Endothelial cell of umbilical vein (primary cell): ENCODE data around the gene SMIM12. TPM values are rescaled to one million over a fixed set of nuclear protein-coding genes. Genes with fewer than 3 reads are reported as not detected.

ENCODE experiments used
- BruUV-seq: library from RNA; stranded (reverse); fragments of 400-500 nt; replicated peaks from 2 replicates; lab custom pipeline; 2021; lab: Mats Ljungman, UMichigan
- CTCF ChIA-PET: fragments of 300-600, 350-600 bp; sonication (Branson Sonifier 250); formaldehyde crosslinking; loops from one replicate; lab custom pipeline; 2021; ENCODE audit warnings: antibody characterized with exemption, inconsistent platforms; lab: Charles Lee
- POLR2A ChIA-PET: fragments of 300-600, 350-600 bp; sonication (Branson Sonifier 250); formaldehyde crosslinking; loops from one replicate; lab custom pipeline; 2021; ENCODE audit warnings: antibody characterized with exemption, inconsistent platforms; lab: Charles Lee
- DNase-seq: peaks from one replicate; pipeline ENCODE4 v3.0.0-alpha.2; 2011; ENCODE audit warnings: low read depth, low spot score
- FAIRE-seq: peaks from 2 replicates; lab custom pipeline; 2011; peaks lifted over from hg19 to GRCh38; lab: Jason Lieb, UNC
- H2AFZ ChIP-seq: 2 replicates; pipeline ENCODE4 v1.6.0; 2012; ENCODE audit warnings: low read depth, low read length, control low read depth, inconsistent platforms
- H3K27ac ChIP-seq: 2 replicates; pipeline ENCODE4 v1.5.1; 2011; ENCODE audit warnings: low read depth, mild to moderate bottlenecking, control low read depth, low read length, moderate library complexity; ENCODE audit not compliant: insufficient read depth
- H3K27me3 ChIP-seq, 2 experiments: 2 replicates each; pipeline versions ENCODE4 v1.6.0 to v1.6.1; 2011; ENCODE audit warnings: low read length in 2 of 2, mixed read lengths in 1 of 2; ENCODE audit not compliant: control insufficient read depth in 2 of 2, insufficient read depth in 2 of 2
- H3K36me3 ChIP-seq, 2 experiments: 2 replicates in 1 of 2; 3 replicates in 1 of 2; pipeline ENCODE4 v1.5.1; 2011; ENCODE audit warnings: low read length in 2 of 2, mild to moderate bottlenecking in 1 of 2, moderate library complexity in 1 of 2; ENCODE audit not compliant: control insufficient read depth in 2 of 2, insufficient read depth in 2 of 2; ENCODE audit errors: extremely low read depth in 1 of 2
- H3K4me1 ChIP-seq: 3 replicates; pipeline ENCODE4 v1.5.1; 2011; ENCODE audit warnings: mild to moderate bottlenecking, low read length; ENCODE audit not compliant: control insufficient read depth, insufficient read depth; ENCODE audit errors: extremely low read depth
- H3K4me2 ChIP-seq: 2 replicates; pipeline ENCODE4 v1.6.1; 2011; ENCODE audit warnings: low read length, control low read depth, mixed read lengths; ENCODE audit not compliant: insufficient read depth
- H3K4me3 ChIP-seq, 3 experiments: fragments of 200-600 bp in 1 of 3; sonication (generic), shearing (Covaris generic) in 1 of 3; replicated peaks in 1 of 3; 2 replicates each; pipeline ENCODE4 v1.5.1; 2011 to 2016; ENCODE audit warnings: control low read depth in 3 of 3, low read length in 3 of 3, mild to moderate bottlenecking in 2 of 3, inconsistent platforms in 1 of 3, low read depth in 1 of 3, moderate library complexity in 1 of 3; ENCODE audit not compliant: insufficient read depth in 1 of 3
- H3K79me2 ChIP-seq: 2 replicates; pipeline ENCODE4 v1.6.0; 2012; ENCODE audit warnings: low read length, inconsistent platforms; ENCODE audit not compliant: control insufficient read depth, insufficient read depth
- H3K9ac ChIP-seq: replicated peaks from 2 replicates; pipeline ENCODE3; 2011; ENCODE audit warnings: low read length, control low read depth; ENCODE audit not compliant: insufficient read depth; ENCODE audit errors: extremely low read depth
- H3K9me1 ChIP-seq: replicated peaks from 3 replicates; pipeline ENCODE4 v1.6.0; 2011; ENCODE audit warnings: mild to moderate bottlenecking, low read length; ENCODE audit not compliant: control insufficient read depth, insufficient read depth; ENCODE audit errors: extremely low read depth
- H3K9me3 ChIP-seq: replicated peaks from 2 replicates; pipeline ENCODE4 v1.5.1; 2012; ENCODE audit warnings: low read length, inconsistent platforms; ENCODE audit not compliant: control insufficient read depth, insufficient read depth
- H4K20me1 ChIP-seq: replicated peaks from 2 replicates; pipeline ENCODE3; 2011; ENCODE audit warnings: mild to moderate bottlenecking, low read length; ENCODE audit not compliant: control insufficient read depth, insufficient read depth; ENCODE audit errors: extremely low read depth
- CTCF ChIP-seq, 2 donors: IDR thresholded peaks; 1 replicate in 1 of 2; 2 replicates in 1 of 2; pipeline ENCODE4 v1.5.1; 2011; ENCODE audit warnings: low read length in 2 of 2, mild to moderate bottlenecking in 2 of 2, moderate library complexity in 2 of 2, control low read depth in 1 of 2, inconsistent platforms in 1 of 2, low read depth in 1 of 2; ENCODE audit not compliant: insufficient read depth in 1 of 2; ENCODE audit errors: extremely low read depth in 1 of 2
- EZH2 ChIP-seq: IDR thresholded peaks from 2 replicates; pipeline ENCODE4 v1.6.1; 2012; ENCODE audit warnings: borderline replicate concordance, low read depth, mild to moderate bottlenecking, moderate library complexity, low read length, inconsistent platforms; ENCODE audit not compliant: severe bottlenecking
- FOS ChIP-seq: IDR thresholded peaks from 2 replicates; pipeline ENCODE4 v1.6.1; 2011; ENCODE audit warnings: mild to moderate bottlenecking, low read length, moderate library complexity, borderline replicate concordance; ENCODE audit not compliant: insufficient read depth
- GATA2 ChIP-seq: IDR thresholded peaks from 2 replicates; pipeline ENCODE4 v1.7.0; 2011; ENCODE audit warnings: low read depth, mild to moderate bottlenecking, moderate library complexity, mixed read lengths, low read length; ENCODE audit not compliant: insufficient read length, insufficient read depth
- JUN ChIP-seq: IDR thresholded peaks from 2 replicates; pipeline ENCODE4 v1.6.1; 2011; ENCODE audit warnings: borderline replicate concordance, low read depth; ENCODE audit not compliant: insufficient read length, insufficient read depth
- MAX ChIP-seq: IDR thresholded peaks from 2 replicates; pipeline ENCODE4 v1.6.1; 2011; ENCODE audit not compliant: insufficient read depth, insufficient read length
- MYC ChIP-seq: IDR thresholded peaks from one replicate; pipeline ENCODE4 v1.6.1; 2011; ENCODE audit warnings: mild to moderate bottlenecking, low read depth, low read length
- POLR2A ChIP-seq: IDR thresholded peaks from 2 replicates; pipeline ENCODE4 v1.6.1; 2012; ENCODE audit warnings: low read depth, mild to moderate bottlenecking, control low read depth, low read length
- POLR2AphosphoS5 ChIP-seq: IDR thresholded peaks from 2 replicates; pipeline ENCODE4 v1.6.1; 2012; ENCODE audit warnings: low read depth, mild to moderate bottlenecking, control low read depth, low read length, moderate library complexity; ENCODE audit not compliant: insufficient read depth
- dilution Hi-C: fragments of 300-500 bp; cut with MboI; formaldehyde crosslinking; loops from one replicate; pipeline ENCODE4 v1.15.0; 2019; ENCODE audit warnings: low sequenced_read_pairs; ENCODE audit not compliant: extremely low pct_ligation_motif_present
- intact Hi-C: fragments of 100-400 bp; cut with micrococcal nuclease; formaldehyde crosslinking; loops from one replicate; pipeline ENCODE4 v1.10.0; 2022
- polyA plus RNA-seq, 4 experiments: library from polyadenylated mRNA; depleted of rRNA in 3 of 4; stranded (reverse) in 3 of 4; unstranded in 1 of 4; fragments of >200 nt; gene quantifications; 2 replicates each; pipeline versions ENCODE4 v1.2.1 to v1.2.3, GENCODE V29; 2011 to 2012; ENCODE audit warnings: missing spikeins in 1 of 4
- total RNA-seq: library from RNA; stranded (reverse); gene quantifications from 2 replicates; pipeline ENCODE4 v1.2.3, GENCODE V29; 2021

Gene SMIM12
- total and polyA plus RNA-seq, 2 donors (not counting 3 experiments of a cell fraction or from before 2014, with no cell fraction given), result 66.2 to 85.9 TPM

- dilution Hi-C loops (no loop called here), intact Hi-C loops (no loop called here)
- no peak for TF ChIP-seq JUN
- TF ChIP-seq GATA2, result no peak
- no peak for TF ChIP-seq MAX
- TF ChIP-seq CTCF (IDR thresholded peaks at IDR 0.05; ENCODE audit: extremely low read depth in 1 of 2, insufficient read depth in 1 of 2, low read depth in 1 of 2, low read length in 2 of 2), result no peak
- no peak for TF ChIP-seq FOS
- TF ChIP-seq POLR2AphosphoS5, result no peak
- no peak for TF ChIP-seq MYC
- no peak for TF ChIP-seq EZH2
- no peak for TF ChIP-seq POLR2A
- no peaks in the 10 kb centered on the region for H3K9me3 ChIP-seq
- H3K4me2 ChIP-seq, result no peak overlapping the region
- H3K79me2 ChIP-seq, result no peaks in the 10 kb centered on the region
- no peak overlapping the region for H2AFZ ChIP-seq
- H3K36me3 ChIP-seq, result no peaks in the 10 kb centered on the region
- no peak for DNase-seq
- H3K9ac ChIP-seq, result no peak overlapping the region
- no TSS peak for BruUV-seq
- ChIA-PET POLR2A (no interaction called here), CTCF (interaction anchor here (1.8 kb wide), 1 partner anchor 12 kb away, joined by 4 read pairs; no protein-coding TSS in a partner anchor)
- no peaks in the 10 kb centered on the region for H3K9me1 ChIP-seq
- H3K27me3 ChIP-seq, result no peaks in the 10 kb centered on the region
- no peak for FAIRE-seq
- H3K27ac ChIP-seq, result no peak overlapping the region
- no peak overlapping the region for H3K4me3 ChIP-seq
- H4K20me1 ChIP-seq, result no peaks in the 10 kb centered on the region
- H3K4me1 ChIP-seq, result peaks cover 30% of the 10 kb centered on the region
Observed at GRCh38 chr1:34840426-34840825, 19.1 kb downstream of the SMIM12 start.
